GM19025 (cell line): Measurements from ENCODE around the gene COX10.
"Not testable (repeated sequence)": the region's sequence is repeated elsewhere in the genome, so short reads cannot be mapped to it uniquely, and the experiment has no call there.

Experiments
- ATAC-seq: cut with Tn5 transposase; IDR thresholded peaks from one replicate; pipeline ENCODE4 v1.9.1; 2021; ENCODE audit warnings: mild to moderate bottlenecking, low read depth, moderate library complexity; ENCODE audit not compliant: unreplicated experiment

Gene COX10

GRCh38 chr17:14069251-14070021, at the start of gene COX10:
COX10 (plus strand) TSS chr17:14069504; CDS start chr17:14069606, 102 bp downstream.
- peak; percentile 100 for ATAC-seq

GRCh38 chr17:14021651-14022294, 47.5 kb upstream of the COX10 start:
- not testable (repeated sequence) for ATAC-seq

GRCh38 chr17:14029755-14030154, 39.5 kb upstream of the COX10 start:
- ATAC-seq, result not testable (repeated sequence)

- ATAC-seq, result no peak
Observed at GRCh38 chr17:14032234-14032633, 37.1 kb upstream of the COX10 start.

- no peak for ATAC-seq
Observed at GRCh38 chr17:14033166-14033565, 36.1 kb upstream of the COX10 start.

- no peak for ATAC-seq
Observed at GRCh38 chr17:14037453-14037852, 31.9 kb upstream of the COX10 start.

GRCh38 chr17:14038206-14038605, 31.1 kb upstream of the COX10 start:
- ATAC-seq, result no peak

- no peak for ATAC-seq
Observed at GRCh38 chr17:14042411-14042810, 26.9 kb upstream of the COX10 start.

GRCh38 chr17:14044702-14045101, 24.6 kb upstream of the COX10 start:
- ATAC-seq, result no peak

GRCh38 chr17:14046978-14047377, 22.3 kb upstream of the COX10 start:
- ATAC-seq, result no peak

GRCh38 chr17:14047591-14047990, 21.7 kb upstream of the COX10 start:
- no peak for ATAC-seq

- no peak for ATAC-seq
Observed at GRCh38 chr17:14048169-14048568, 21.1 kb upstream of the COX10 start.

- ATAC-seq, result no peak
Observed at GRCh38 chr17:14050616-14051015, 18.7 kb upstream of the COX10 start.

- no peak for ATAC-seq
Observed at GRCh38 chr17:14051692-14052091, 17.6 kb upstream of the COX10 start.

GRCh38 chr17:14052886-14053615, 16.3 kb upstream of the COX10 start:
- no peak for ATAC-seq

- no peak for ATAC-seq
Observed at GRCh38 chr17:14057591-14057990, 11.7 kb upstream of the COX10 start.

- ATAC-seq, result no peak
Observed at GRCh38 chr17:14058051-14058450, 11.3 kb upstream of the COX10 start.

- no peak for ATAC-seq
Observed at GRCh38 chr17:14060706-14061105, 8.6 kb upstream of the COX10 start.

GRCh38 chr17:14061666-14062560, 7.4 kb upstream of the COX10 start:
- ATAC-seq, result no peak

- no peak for ATAC-seq
Observed at GRCh38 chr17:14067347-14067746, 2.0 kb upstream of the COX10 start.
